HG02840 (cell line): ENCODE measurements around the gene TCF23.
"Not testable (repeated sequence)": the region's sequence is repeated elsewhere in the genome, so short reads cannot be mapped to it uniquely, and the experiment has no call there.

ENCODE experiments used
- ATAC-seq: cut with Tn5 transposase; IDR thresholded peaks from one replicate; pipeline ENCODE4 v1.9.1; 2021; ENCODE audit warnings: mild to moderate bottlenecking, moderate library complexity, moderate number of reproducible peaks; ENCODE audit not compliant: unreplicated experiment, low FRiP score

TCF23 gene

GRCh38 chr2:27148801-27149439, at the start of gene TCF23:
Gene TCF23 (plus strand): TSS chr2:27149004. CDS start chr2:27149134, 130 bp downstream.
- no peak for ATAC-seq

- ATAC-seq = no peak
These were observed 49.4 kb upstream of the TCF23 start for GRCh38 chr2:27099334-27099955.

- no peak for ATAC-seq
These were observed 48.8 kb upstream of the TCF23 start for GRCh38 chr2:27100036-27100435.

- ATAC-seq = no peak
These were observed 46.5 kb upstream of the TCF23 start for GRCh38 chr2:27102329-27102728.

GRCh38 chr2:27105981-27106380, 42.8 kb upstream of the TCF23 start:
- ATAC-seq = no peak

- ATAC-seq = no peak
These were observed 40.6 kb upstream of the TCF23 start for GRCh38 chr2:27108221-27108620.

- ATAC-seq = no peak
These were observed 39.7 kb upstream of the TCF23 start for GRCh38 chr2:27109083-27109482.

GRCh38 chr2:27110603-27111352, 38.0 kb upstream of the TCF23 start:
- not testable (repeated sequence) for ATAC-seq

- ATAC-seq = not testable (repeated sequence)
These were observed 37.3 kb upstream of the TCF23 start for GRCh38 chr2:27111392-27112078.

GRCh38 chr2:27115519-27115918, 33.3 kb upstream of the TCF23 start:
- ATAC-seq = no peak

- ATAC-seq = no peak
These were observed 30.7 kb upstream of the TCF23 start for GRCh38 chr2:27117995-27118524.

- ATAC-seq = no peak
These were observed 30.1 kb upstream of the TCF23 start, which contains the start of gene CGREF1 for GRCh38 chr2:27118525-27119329. Gene CGREF1 (minus strand): TSS chr2:27119128. CDS start chr2:27104366, 14,762 bp downstream.

GRCh38 chr2:27119330-27119670, 29.5 kb upstream of the TCF23 start:
- not testable (repeated sequence) for ATAC-seq

- no peak for ATAC-seq
These were observed 26.9 kb upstream of the TCF23 start for GRCh38 chr2:27121906-27122305.

GRCh38 chr2:27122791-27123190, 26.0 kb upstream of the TCF23 start:
- no peak for ATAC-seq

GRCh38 chr2:27123302-27124150, 25.3 kb upstream of the TCF23 start, which contains the start of gene ABHD1:
Gene ABHD1 (plus strand): TSS chr2:27123815. CDS start chr2:27123949, 134 bp downstream.
- ATAC-seq = no peak

GRCh38 chr2:27125104-27125503, 23.7 kb upstream of the TCF23 start:
- ATAC-seq = no peak

- ATAC-seq = no peak
These were observed 22.5 kb upstream of the TCF23 start for GRCh38 chr2:27126252-27126710.
